ENCODE data around the gene IL17RE. TPM values are rescaled to one million over a fixed set of nuclear protein-coding genes. Genes with fewer than 3 reads are reported as not detected.

The IL17RE gene
- total and polyA plus RNA-seq, 2 of the 13 experiments (the other 11 are each of a cell fraction or from before 2014, with no cell fraction given) = 14.5 to 24.1 TPM

DNA sequence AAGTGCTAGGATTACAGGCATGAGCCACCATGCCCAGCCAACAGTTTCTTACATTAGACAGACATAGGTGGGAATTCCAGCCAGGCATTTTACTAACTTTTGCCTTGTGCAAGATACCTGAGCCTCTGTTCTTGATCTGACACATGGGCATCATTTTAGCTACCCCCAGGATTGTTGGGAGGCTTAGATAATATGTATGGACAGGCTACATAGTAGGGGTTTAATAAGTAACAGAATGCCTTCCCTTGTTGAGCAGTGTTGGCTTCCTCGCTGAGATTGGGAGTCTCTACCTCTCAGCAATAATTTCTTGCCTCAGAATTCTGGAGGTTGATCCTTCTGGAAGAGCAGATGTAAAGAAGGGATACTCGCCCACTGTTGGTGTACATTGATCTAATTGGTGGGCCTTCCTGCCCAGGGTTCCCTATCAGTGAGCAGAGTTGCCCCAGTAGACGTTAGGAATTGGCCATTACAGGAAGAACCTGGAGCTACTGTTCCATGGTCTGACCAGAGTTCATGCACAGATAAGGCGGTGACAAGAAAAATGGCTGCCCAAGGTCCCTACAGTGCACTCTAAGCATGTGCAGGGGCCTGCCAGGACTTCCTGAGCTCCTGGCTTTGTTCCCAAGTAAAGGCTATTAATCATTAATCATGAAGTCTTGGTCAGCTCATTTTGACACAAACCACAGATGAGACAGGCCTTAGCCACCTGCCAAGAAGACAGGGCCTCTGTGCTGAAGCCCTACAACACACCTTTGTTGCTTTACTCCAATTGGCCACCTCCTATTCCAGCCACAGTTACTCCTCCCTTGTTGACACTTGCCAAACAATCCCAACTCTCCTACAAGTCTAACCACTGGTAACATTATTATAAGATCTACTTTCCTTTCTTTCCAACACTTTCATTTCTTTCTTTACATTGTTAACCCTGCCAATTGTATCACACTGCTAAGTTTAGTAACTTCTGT is 5.0 kb upstream of the IL17RE start:
- Histone ChIP-seq H4K20me1 (ENCODE audit: insufficient read depth, low read length) (no peaks in the 10 kb centered on the region), H3K36me3 (replicated peaks in 1 of 2; ENCODE audit: control insufficient read depth in 1 of 2, insufficient read depth in 2 of 2, low read length in 2 of 2) (peaks cover 1 to 6% of the 10 kb centered on the region in 2 experiments; a peak in 4 of 5 replicates), H3K79me2 (ENCODE audit: insufficient read depth, low read length) (peaks cover 5% of the 10 kb centered on the region), H3K4me1 (ENCODE audit: insufficient read depth, low read length) (peaks cover 79% of the 10 kb centered on the region), H3K27ac (ENCODE audit: extremely low read length, insufficient read depth, low read length) (peak overlapping the region; percentile 100), H2AFZ (ENCODE audit: low read length) (no peak overlapping the region), H3K4me2 (ENCODE audit: low read depth, low read length) (peak overlapping the region; percentile 98), H3K9ac (ENCODE audit: insufficient read depth, low read depth, low read length) (peak overlapping the region; percentile 85), H3K27me3 (ENCODE audit: control insufficient read depth in 1 of 2, insufficient read depth in 2 of 2, low read length in 2 of 2) (no peaks in the 10 kb centered on the region; a peak in 1 of 5 replicates), H3K9me3 (ENCODE audit: low read length) (no peaks in the 10 kb centered on the region), H3K4me3 (replicated peaks in 1 of 3; ENCODE audit: insufficient read depth in 1 of 3, low read depth in 2 of 3, low read length in 3 of 3) (peak overlapping the region in 2 of 3 experiments; percentile 34 to 67; a peak in 3 of 6 replicates)
- ATAC-seq (peak; percentile 80), DNase-seq (ENCODE audit: low spot score) (peak; percentile 98), FAIRE-seq (peak; percentile 100)
- WGBS (ENCODE audit: low lambda C conversion rate) = 0% methylated on average over 4 of the region's 4 CpGs
- in situ Hi-C loops (cut with HindIII; ENCODE audit: extremely low pct_ligation_motif_present, low pct_unique_long_range_greater_than_20kb) (loop anchor here (5.0 kb wide), 1 partner anchor 35 kb away; no protein-coding TSS in a partner anchor), intact Hi-C loops (cut with micrococcal nuclease; ENCODE audit: unreplicated experiment) (loop anchor here (2.0 to 5.0 kb wide), 2 partner anchors 17 to 35 kb away; partner anchors contain the start of gene CRELD1)
- BruUV-seq (replicated peaks) = TSS peak; percentile 75
- POLR2A ChIA-PET = interaction anchor here (0.7 to 9.3 kb wide), 19 partner anchors 8 to 351 kb away, joined by 3 to 298 read pairs (median 4); partner anchors contain the start of genes ARPC4, CIDEC, CRELD1 and IL17RC
- CTCF ChIA-PET (ENCODE audit: low intra/inter-chr PET ratio, low total read pairs) = interaction anchor here (1.3 kb wide), 1 partner anchor 50 kb away, joined by 3 read pairs; no protein-coding TSS in a partner anchor
- TF ChIP-seq, protein P1, sequence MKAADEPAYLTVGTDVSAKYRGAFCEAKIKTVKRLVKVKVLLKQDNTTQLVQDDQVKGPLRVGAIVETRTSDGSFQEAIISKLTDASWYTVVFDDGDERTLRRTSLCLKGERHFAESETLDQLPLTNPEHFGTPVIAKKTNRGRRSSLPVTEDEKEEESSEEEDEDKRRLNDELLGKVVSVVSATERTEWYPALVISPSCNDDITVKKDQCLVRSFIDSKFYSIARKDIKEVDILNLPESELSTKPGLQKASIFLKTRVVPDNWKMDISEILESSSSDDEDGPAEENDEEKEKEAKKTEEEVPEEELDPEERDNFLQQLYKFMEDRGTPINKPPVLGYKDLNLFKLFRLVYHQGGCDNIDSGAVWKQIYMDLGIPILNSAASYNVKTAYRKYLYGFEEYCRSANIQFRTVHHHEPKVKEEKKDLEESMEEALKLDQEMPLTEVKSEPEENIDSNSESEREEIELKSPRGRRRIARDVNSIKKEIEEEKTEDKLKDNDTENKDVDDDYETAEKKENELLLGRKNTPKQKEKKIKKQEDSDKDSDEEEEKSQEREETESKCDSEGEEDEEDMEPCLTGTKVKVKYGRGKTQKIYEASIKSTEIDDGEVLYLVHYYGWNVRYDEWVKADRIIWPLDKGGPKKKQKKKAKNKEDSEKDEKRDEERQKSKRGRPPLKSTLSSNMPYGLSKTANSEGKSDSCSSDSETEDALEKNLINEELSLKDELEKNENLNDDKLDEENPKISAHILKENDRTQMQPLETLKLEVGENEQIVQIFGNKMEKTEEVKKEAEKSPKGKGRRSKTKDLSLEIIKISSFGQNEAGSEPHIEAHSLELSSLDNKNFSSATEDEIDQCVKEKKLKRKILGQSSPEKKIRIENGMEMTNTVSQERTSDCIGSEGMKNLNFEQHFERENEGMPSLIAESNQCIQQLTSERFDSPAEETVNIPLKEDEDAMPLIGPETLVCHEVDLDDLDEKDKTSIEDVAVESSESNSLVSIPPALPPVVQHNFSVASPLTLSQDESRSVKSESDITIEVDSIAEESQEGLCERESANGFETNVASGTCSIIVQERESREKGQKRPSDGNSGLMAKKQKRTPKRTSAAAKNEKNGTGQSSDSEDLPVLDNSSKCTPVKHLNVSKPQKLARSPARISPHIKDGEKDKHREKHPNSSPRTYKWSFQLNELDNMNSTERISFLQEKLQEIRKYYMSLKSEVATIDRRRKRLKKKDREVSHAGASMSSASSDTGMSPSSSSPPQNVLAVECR (CRISPR knock-in tag; IDR thresholded peaks at IDR 0.05; ENCODE audit: borderline replicate concordance) = peak; percentile 50; the same call in 1 of the 2 replicates
- peak; percentile 40 for TF ChIP-seq PHF21A (CRISPR knock-in tag; IDR thresholded peaks at IDR 0.05)
- TF ChIP-seq, protein P2, sequence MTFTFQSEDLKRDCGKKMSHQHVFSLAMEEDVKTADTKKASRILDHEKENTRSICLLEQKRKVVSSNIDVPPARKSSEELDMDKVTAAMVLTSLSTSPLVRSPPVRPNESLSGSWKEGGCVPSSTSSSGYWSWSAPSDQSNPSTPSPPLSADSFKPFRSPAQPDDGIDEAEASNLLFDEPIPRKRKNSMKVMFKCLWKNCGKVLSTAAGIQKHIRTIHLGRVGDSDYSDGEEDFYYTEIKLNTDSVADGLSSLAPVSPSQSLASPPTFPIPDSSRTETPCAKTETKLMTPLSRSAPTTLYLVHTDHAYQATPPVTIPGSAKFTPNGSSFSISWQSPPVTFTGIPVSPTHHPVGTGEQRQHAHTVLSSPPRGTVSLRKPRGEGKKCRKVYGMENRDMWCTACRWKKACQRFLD (CRISPR knock-in tag; IDR thresholded peaks at IDR 0.05; ENCODE audit: borderline replicate concordance) = peak; percentile 48; the same call in 1 of the 2 replicates
- TF ChIP-seq, protein P3, sequence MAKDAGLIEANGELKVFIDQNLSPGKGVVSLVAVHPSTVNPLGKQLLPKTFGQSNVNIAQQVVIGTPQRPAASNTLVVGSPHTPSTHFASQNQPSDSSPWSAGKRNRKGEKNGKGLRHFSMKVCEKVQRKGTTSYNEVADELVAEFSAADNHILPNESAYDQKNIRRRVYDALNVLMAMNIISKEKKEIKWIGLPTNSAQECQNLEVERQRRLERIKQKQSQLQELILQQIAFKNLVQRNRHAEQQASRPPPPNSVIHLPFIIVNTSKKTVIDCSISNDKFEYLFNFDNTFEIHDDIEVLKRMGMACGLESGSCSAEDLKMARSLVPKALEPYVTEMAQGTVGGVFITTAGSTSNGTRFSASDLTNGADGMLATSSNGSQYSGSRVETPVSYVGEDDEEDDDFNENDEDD (CRISPR knock-in tag; IDR thresholded peaks at IDR 0.05; ENCODE audit: borderline replicate concordance) = peak; percentile 13; the same call in 1 of the 2 replicates
- TF ChIP-seq MYC (CRISPR knock-in tag; IDR thresholded peaks at IDR 0.05; ENCODE audit: borderline replicate concordance) = no peak
- peak; percentile 13; the same call in 1 of the 2 replicates for TF ChIP-seq NR2F2 (IDR thresholded peaks at IDR 0.05; ENCODE audit: borderline replicate concordance, low read depth)
- peak; percentile 60; the same call in 1 of the 2 replicates for TF ChIP-seq FOXJ3 (CRISPR knock-in tag; IDR thresholded peaks at IDR 0.05; ENCODE audit: borderline replicate concordance)
- TF ChIP-seq CEBPG (CRISPR knock-in tag; IDR thresholded peaks at IDR 0.05) = peak; percentile 29
- TF ChIP-seq RXRA (CRISPR knock-in tag; IDR thresholded peaks at IDR 0.05) = peak; percentile 49; the same call in 1 of the 2 replicates
- peak; percentile 41 for TF ChIP-seq SOX5 (CRISPR knock-in tag; IDR thresholded peaks at IDR 0.05; ENCODE audit: borderline replicate concordance)
- peak; percentile 87; the same call in 1 of the 2 replicates for TF ChIP-seq ZNF761 (CRISPR knock-in tag; conservative IDR thresholded peaks at IDR 0.05)
- peak; percentile 74 for TF ChIP-seq RXRB (CRISPR knock-in tag; IDR thresholded peaks at IDR 0.05; ENCODE audit: borderline replicate concordance)
- peak; percentile 25; the same call in 1 of the 2 replicates for TF ChIP-seq MIXL1 (CRISPR knock-in tag; IDR thresholded peaks at IDR 0.05)
- 0 out of 2 replicates have a peak, but pooled peaks have one; percentile 39 for TF ChIP-seq ZNF383 (CRISPR knock-in tag; IDR thresholded peaks at IDR 0.05; ENCODE audit: borderline replicate concordance)
- TF ChIP-seq ZNF616 (CRISPR knock-in tag; IDR thresholded peaks at IDR 0.05; ENCODE audit: low read depth) = no peak
- no peak for TF ChIP-seq ZFP41 (CRISPR knock-in tag; IDR thresholded peaks at IDR 0.05; ENCODE audit: borderline replicate concordance)

Data from HepG2 (cell line).